SK-N-MC (cell line): Measurements from ENCODE around the gene C19orf44.
"Not testable (repeated sequence)": the region's sequence is repeated elsewhere in the genome, so short reads cannot be mapped to it uniquely, and the experiment has no call there.

ENCODE experiments used
- DNase-seq: peaks from one replicate; pipeline ENCODE4 v3.0.0-alpha.2; 2011; ENCODE audit warnings: low read depth, low spot score
- H3K27ac ChIP-seq: fragments of 200-600 bp; sonication (generic); 2 replicates; pipeline ENCODE4 v1.5.1; 2016; ENCODE audit warnings: mixed run types
- H3K36me3 ChIP-seq: fragments of 200-600 bp; sonication (generic); 2 replicates; pipeline ENCODE4 v1.6.1; 2017; ENCODE audit warnings: antibody characterized with exemption, low read length, mixed read lengths; ENCODE audit not compliant: insufficient read depth
- H3K4me3 ChIP-seq: fragments of 200-600 bp; sonication (generic); 2 replicates; pipeline ENCODE4 v1.5.1; 2016
- H3K9ac ChIP-seq: fragments of 200-600 bp; sonication (generic); 2 replicates; pipeline ENCODE4 v1.8.0; 2017; ENCODE audit warnings: mixed run types, mixed read lengths; ENCODE audit not compliant: insufficient read length
- H3K9me3 ChIP-seq: fragments of 200-600 bp; sonication (generic); 2 replicates; pipeline ENCODE4 v1.6.1; 2017; ENCODE audit warnings: low read depth, mild to moderate bottlenecking, antibody characterized with exemption, low read length, moderate library complexity, mixed read lengths
- EZH2 ChIP-seq: fragments of 200-600 bp; sonication (generic); IDR thresholded peaks from one replicate; pipeline ENCODE4 v1.6.1; 2017; ENCODE audit warnings: antibody characterized with exemption
- FOXP2 ChIP-seq: optimal IDR thresholded peaks from 2 replicates; pipeline ENCODE3; 2011; ENCODE audit warnings: mild to moderate bottlenecking, moderate library complexity; ENCODE audit not compliant: insufficient read depth; ENCODE audit errors: extremely low read length, control extremely low read depth
- POLR2AphosphoS5 ChIP-seq: IDR thresholded peaks from 2 replicates; pipeline ENCODE4 v1.6.1; 2012; ENCODE audit warnings: mild to moderate bottlenecking, low read depth, low read length, borderline replicate concordance

C19orf44 gene

DNA sequence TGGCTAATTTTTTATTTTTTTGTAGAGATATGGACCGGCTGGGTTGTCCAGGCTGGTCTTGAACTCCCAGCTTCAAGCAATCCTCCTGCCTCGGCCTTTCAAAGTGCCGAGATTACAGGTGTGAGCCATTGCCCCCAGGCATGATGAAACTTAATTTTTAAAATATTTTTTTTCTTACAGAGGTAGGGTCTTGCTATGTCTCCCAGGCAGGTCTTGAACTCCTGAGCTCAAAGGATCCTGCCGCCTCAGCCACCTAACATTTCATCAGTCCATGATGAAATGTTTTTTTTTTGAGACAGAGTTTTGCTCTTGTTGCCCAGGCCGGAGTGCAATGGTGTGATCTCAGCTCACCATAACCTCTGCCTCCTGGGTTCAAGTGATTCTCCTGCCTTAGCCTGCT is 12.4 kb downstream of the C19orf44 start:
- no peak for DNase-seq

DNA sequence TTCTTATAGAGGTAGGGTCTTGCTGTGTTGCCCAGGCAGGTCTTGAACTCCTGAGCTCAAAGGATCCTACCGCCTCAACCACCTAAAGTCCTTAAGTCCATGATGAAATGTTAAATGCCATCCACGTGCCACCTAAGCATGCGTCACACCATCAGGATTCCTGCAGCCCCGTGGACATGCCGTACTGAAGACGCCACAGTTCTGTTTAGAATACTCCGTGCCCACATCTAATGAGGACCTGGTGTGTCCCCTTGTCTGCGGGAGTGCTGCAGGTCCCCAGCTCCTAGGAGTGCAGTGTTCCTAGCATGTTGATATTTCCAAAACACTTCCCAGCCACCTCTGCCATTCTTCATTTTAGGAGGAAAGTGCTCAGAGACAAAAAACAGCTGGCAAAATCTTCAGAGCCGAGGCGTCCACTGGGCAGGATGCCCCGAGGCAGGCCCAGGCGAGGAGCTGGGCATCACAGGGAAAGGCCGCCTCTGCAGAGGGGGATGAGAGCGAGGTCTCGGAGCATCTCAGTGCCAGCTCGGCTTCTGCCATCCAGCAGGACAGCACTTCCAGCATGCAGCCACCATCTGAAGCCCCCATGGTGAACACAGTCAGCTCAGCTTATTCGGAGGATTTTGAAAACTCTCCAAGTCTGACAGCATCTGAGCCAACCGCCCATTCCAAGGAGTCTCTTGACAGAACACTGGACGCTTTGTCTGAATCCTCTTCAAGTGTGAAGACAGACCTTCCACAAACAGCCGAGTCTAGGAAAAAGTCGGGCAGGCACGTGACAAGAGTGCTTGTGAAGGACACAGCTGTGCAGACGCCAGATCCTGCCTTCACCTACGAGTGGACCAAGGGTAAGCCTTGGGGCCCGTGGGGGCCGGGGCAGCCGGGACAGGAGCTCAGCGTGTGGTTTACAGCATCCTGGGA is 13.2 kb downstream of the C19orf44 start:
- H3K27ac ChIP-seq = no peak overlapping the region
- no peak overlapping the region for H3K9ac ChIP-seq
- no peak for TF ChIP-seq FOXP2
- no peak overlapping the region for H3K4me3 ChIP-seq
- H3K36me3 ChIP-seq = peaks cover 14% of the 10 kb centered on the region
- no peaks in the 10 kb centered on the region for H3K9me3 ChIP-seq
- no peak for DNase-seq

More for the DNA sequence above, 12.4 kb downstream of the C19orf44 start:
- Histone ChIP-seq H3K9me3 (no peaks in the 10 kb centered on the region), H3K4me3 (no peak overlapping the region), H3K9ac (no peak overlapping the region), H3K27ac (no peak overlapping the region), H3K36me3 (peaks cover 19% of the 10 kb centered on the region)
- TF ChIP-seq POLR2AphosphoS5 (no peak), EZH2 (no peak), FOXP2 (no peak)

DNA sequence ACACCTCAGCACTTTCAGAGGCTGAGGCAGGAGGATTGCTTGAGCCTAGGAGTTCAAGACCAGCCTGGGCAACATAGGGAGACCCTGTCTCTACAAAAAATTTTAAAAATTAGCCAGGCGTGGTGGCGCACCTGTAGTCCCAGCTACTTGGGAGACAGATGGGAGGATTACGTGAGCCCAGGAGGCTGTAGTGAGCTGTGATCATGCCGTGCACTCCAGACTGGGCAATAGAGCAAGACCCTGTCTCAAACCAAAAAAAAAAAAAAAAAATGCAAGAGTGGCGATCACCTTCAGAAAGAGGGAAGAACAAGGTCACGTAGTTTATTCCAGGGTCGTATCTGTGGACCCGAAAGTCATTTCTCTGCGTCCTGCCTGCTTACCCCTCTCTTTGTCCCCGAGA is 16.4 kb downstream of the C19orf44 start:
- H3K9ac ChIP-seq, H3K27ac ChIP-seq, H3K4me3 ChIP-seq, H3K9me3 ChIP-seq, DNase-seq: not testable (repeated sequence)
- H3K36me3 ChIP-seq = peaks cover 22% of the 10 kb centered on the region

DNA sequence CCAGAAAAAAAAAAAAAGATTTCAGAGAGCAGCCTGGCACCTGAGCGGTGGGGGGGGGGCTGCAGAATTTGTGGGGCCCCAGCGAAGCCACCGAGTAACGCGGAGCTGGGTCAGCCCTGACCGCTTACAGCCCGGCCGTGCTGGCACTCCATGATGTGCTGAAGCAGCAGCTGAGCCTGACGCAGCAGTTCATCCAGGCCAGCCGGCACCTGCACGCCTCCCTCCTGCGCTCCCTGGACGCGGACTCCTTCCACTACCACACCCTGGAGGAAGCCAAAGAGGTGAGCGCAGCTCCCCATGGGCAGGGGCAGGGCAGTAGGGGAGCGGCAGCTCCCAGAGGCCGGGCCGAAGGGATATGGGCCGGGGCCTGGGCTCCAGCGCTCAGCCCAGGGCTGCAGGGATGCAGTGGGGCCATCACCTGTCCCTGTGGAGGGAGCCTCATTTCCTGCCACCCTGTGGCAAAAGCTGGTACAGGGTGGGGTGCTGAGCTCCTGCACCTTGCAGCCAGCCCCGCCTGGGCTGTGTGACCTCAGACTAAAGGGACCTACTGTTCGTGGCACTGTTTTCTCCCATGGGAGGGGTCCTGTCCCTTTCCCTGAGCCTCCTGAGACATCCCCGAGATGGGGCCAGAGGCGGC is 18.3 kb downstream of the C19orf44 start:
- DNase-seq = no peak
- no peak for TF ChIP-seq POLR2AphosphoS5
- no peak for TF ChIP-seq FOXP2
- TF ChIP-seq EZH2 = no peak
- Histone ChIP-seq H3K9ac (no peak overlapping the region), H3K9me3 (no peaks in the 10 kb centered on the region), H3K36me3 (peaks cover 38% of the 10 kb centered on the region), H3K27ac (no peak overlapping the region), H3K4me3 (no peak overlapping the region)

DNA sequence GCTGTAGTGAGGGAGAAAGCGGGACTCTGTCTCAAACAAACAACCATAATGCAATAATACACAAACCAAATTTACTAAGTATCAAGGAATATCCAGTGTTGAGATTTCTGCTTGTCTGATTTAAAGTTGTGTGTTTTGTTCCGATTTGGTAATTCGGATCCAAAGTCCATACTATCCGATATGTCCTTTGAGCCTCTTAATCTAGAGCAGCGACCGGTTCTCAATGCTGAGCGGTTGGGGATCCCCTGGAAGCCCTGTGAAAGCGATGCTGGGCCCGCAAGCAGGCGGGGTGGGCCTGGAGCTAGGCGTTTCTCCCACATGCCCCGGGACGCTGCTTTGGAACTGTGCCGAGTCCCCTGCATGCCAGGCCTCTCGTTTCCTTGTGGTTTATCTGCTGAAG is 20.2 kb downstream of the C19orf44 start:
- Histone ChIP-seq H3K9me3 (no peaks in the 10 kb centered on the region), H3K4me3 (no peak overlapping the region), H3K27ac (no peak overlapping the region), H3K36me3 (peaks cover 50% of the 10 kb centered on the region), H3K9ac (no peak overlapping the region)
- TF ChIP-seq POLR2AphosphoS5 = no peak
- TF ChIP-seq FOXP2 = no peak
- no peak for TF ChIP-seq EZH2
- DNase-seq = no peak

DNA sequence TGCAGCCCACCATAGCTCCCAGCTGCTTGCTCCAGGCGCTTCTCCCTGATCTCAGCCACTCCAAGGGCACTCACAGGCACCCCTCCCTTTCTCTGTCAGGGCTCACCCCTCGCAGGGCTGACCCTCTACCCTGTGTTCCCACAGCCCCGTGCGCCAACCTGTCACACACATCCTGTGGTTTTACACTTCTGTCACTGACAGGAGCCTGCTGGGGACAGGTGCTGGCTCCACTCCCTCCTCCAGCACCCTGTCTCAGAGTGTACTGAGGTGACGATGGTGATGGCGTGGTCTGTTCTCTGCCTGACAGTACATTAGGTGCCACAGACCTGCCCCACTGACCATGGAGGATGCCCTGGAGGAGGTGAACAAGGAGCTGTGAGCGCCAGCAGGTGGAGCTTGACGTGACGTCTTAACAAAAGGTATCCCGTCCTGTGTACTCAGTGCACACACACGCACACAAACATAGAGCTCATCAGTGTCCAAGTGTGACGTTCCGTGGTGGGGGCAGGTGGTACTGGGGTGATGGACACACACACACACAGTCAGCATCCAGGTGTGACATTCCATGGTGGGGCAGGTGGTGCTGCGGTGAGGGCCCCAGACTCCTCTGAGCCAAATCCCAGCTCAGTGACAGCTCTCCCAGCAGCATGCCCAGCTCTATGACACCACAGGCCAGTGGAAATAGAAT is 20.9 kb downstream of the C19orf44 start:
- no peak for DNase-seq
- Histone ChIP-seq H3K27ac (no peak overlapping the region), H3K9me3 (no peaks in the 10 kb centered on the region), H3K4me3 (no peak overlapping the region), H3K36me3 (peaks cover 57% of the 10 kb centered on the region), H3K9ac (no peak overlapping the region)
- TF ChIP-seq FOXP2 (no peak), EZH2 (no peak), POLR2AphosphoS5 (no peak)

DNA sequence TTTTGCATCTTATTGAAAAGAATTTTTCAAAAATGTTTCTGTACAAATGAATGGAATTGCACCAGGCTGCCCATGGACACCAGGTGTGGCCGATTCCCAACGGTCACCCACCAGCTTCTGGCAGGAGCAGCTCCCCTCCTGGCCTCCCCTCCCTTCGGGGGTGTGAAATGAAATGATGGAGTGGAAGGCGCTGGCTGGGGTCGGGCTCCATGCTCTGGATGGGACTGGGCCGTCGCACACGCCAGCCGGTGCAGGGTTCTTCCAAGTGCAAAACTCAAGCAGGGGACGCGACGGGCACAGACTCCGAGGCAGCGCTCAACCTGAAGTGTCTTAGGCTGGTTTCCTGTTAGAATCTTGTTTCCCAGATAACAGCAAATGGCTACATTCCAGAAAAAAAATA is 21.9 kb downstream of the C19orf44 start:
- peaks cover 64% of the 10 kb centered on the region for H3K36me3 ChIP-seq
- TF ChIP-seq EZH2 (no peak), FOXP2 (no peak), POLR2AphosphoS5 (no peak)
- DNase-seq = no peak

DNA sequence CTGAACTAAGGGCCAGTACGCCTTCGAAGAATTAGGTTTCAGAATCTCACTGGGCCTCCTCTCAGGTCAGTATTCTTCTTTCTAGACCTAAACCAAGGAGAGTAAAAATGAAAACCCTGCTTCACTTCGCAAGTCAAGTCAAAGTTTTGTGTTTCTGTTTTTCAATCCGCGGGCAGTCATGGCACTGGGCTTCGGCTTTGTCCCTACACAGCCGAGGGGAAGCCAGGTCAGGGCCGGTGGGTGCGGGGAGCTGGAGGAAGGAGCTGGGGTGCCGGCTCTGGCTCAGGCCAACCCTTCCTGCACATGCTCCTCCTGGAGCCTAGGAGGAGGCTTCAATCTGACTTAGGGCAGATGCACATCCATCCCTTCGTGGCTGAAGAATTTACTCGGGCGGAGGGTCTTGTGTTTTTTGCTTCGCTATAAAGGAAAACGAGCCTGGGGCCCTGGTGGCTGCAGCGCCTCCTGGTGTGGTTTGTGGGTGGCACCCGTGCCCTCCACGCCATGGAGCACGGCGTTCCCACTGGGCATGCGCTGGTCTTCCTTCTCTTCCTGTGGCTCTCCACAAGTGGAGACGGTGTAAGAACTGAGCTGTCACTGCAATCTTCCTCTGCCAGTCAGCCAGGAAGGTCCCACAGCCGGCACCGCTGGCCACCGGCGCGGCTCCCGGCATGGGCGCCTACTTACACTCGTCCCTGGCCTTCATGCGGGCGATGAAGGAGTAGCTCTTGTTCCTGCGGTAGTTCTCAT is 22.5 kb downstream of the C19orf44 start:
- DNase-seq = no peak
- peak overlapping the region; percentile 30; the same call in 1 of the 2 replicates for H3K27ac ChIP-seq
- H3K9me3 ChIP-seq = no peaks in the 10 kb centered on the region
- no peak overlapping the region for H3K4me3 ChIP-seq
- no peak overlapping the region for H3K9ac ChIP-seq
- H3K36me3 ChIP-seq = peaks cover 70% of the 10 kb centered on the region
- TF ChIP-seq POLR2AphosphoS5 (no peak; the same call in 1 of the 2 replicates), EZH2 (no peak), FOXP2 (no peak)

More for the DNA sequence above, 21.9 kb downstream of the C19orf44 start:
- no peak overlapping the region for H3K9ac ChIP-seq
- H3K27ac ChIP-seq = peak overlapping the region; percentile 30; the same call in 1 of the 2 replicates
- H3K9me3 ChIP-seq = no peaks in the 10 kb centered on the region
- H3K4me3 ChIP-seq = no peak overlapping the region

DNA sequence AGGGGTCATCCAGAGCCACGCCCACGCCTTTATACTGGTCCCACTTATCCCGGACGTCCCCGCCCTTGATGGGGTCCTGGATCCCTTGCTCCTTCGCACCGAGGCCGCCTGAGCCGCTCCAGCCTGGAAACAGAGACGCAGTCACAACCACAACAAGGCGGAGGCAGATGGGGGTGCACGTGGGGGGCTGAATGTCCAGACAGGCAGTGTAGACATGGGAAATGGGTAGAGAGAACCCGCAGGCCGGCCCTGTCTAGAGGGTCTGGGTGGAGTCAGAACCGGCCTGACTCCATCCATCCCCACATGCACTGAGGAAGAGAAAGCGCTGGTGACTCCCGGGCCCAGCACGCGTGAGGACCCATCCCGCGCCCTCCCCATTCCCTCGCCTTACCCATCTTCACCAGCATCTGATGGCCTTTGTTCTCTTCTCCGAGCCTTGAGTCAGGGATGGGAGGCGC is 23.1 kb downstream of the C19orf44 start:
- DNase-seq = no peak
- peaks cover 76% of the 10 kb centered on the region for H3K36me3 ChIP-seq
- no peak overlapping the region for H3K4me3 ChIP-seq
- H3K9ac ChIP-seq = no peak overlapping the region
- H3K27ac ChIP-seq = no peak overlapping the region
- no peak for TF ChIP-seq EZH2
- no peak for TF ChIP-seq FOXP2
- no peak for TF ChIP-seq POLR2AphosphoS5
- no peaks in the 10 kb centered on the region for H3K9me3 ChIP-seq
